Psoas muscle (tissue), 8 donors: Measurements from ENCODE around the gene FBXO9. TPM values are rescaled to one million over a fixed set of nuclear protein-coding genes. Genes with fewer than 3 reads are reported as not detected.

Source experiments
- ATAC-seq, 4 donors: fragments of 200-7000 bp; cut with Tn5 transposase; one replicate each; pipeline ENCODE4 v1.9.1; 2020; ENCODE audit warnings: moderate library complexity in 3 of 4, mild to moderate bottlenecking in 2 of 4
- DNase-seq, 2 donors: peaks; one replicate each; pipeline ENCODE4 v3.0.0-alpha.2; 2020
- H3K27ac ChIP-seq: fragments of 200-600 bp; one replicate; pipeline ENCODE4 v1.8.0; 2022
- H3K27me3 ChIP-seq, 3 donors: fragments of 200-600 bp in 1 of 3; one replicate each; pipeline versions ENCODE4 v1.6.1 to v1.8.0; 2013 to 2022; ENCODE audit warnings: low read length in 2 of 3, mild to moderate bottlenecking in 2 of 3, moderate library complexity in 1 of 3; ENCODE audit not compliant: insufficient read depth in 3 of 3
- H3K36me3 ChIP-seq, 2 donors: fragments of 200-600 bp in 1 of 2; one replicate each; pipeline versions ENCODE4 v1.6.1 to v1.8.0; 2013 to 2022; ENCODE audit warnings: low read depth in 1 of 2, mild to moderate bottlenecking in 1 of 2, moderate library complexity in 1 of 2; ENCODE audit not compliant: insufficient read depth in 1 of 2
- H3K4me1 ChIP-seq: fragments of 200-600 bp; one replicate; pipeline ENCODE4 v1.8.0; 2022
- H3K4me3 ChIP-seq: fragments of 200-600 bp; one replicate; pipeline ENCODE4 v1.8.0; 2022; ENCODE audit warnings: mild to moderate bottlenecking
- H3K9me3 ChIP-seq: fragments of 200-600 bp; one replicate; pipeline ENCODE4 v1.8.0; 2022
- WGBS, 3 donors: extraction: QIAGEN DNeasy Blood & Tissue Kit; methylation state at CpG; one replicate each; pipeline versions ENCODE4 v1.1.6 to v1.1.7; 2013; 5-methylcytosine and 5-hydroxymethylcytosine counted together
- intact Hi-C, 2 donors: fragments of 100-400 bp; cut with DNase I; formaldehyde crosslinking; loops; one replicate each; pipeline versions ENCODE4 v1.11.0 to v1.14.2; 2022
- polyA plus RNA-seq, 3 donors: library from polyadenylated mRNA; stranded (reverse); fragments of 200-250 nt; gene quantifications; one replicate each; pipeline ENCODE4 v1.2.3, GENCODE V29; 2013
- total RNA-seq, 4 donors: library from RNA; stranded (reverse); fragmentation: NEBNext Ultra II Directional in 2 of 4; extraction: Animal tissue kit (Norgen Biotek cat#: 25700) in 2 of 4; gene quantifications; one replicate each; pipeline versions ENCODE4 v1.2.1 to v1.2.4, GENCODE V29; 2021 to 2023
- TF ChIP-seq, protein P1 (sequence below): fragments of 200-600 bp; IDR thresholded peaks from one replicate; pipeline ENCODE4 v1.8.0; 2022; ENCODE audit warnings: antibody characterized with exemption
- donor health status: healthy with polysubstance abuse.
- donor health status: DM: no; HTN: no; CAD: no; lungs with moderate emphysema.
- donor health status: Bipolar disorder and iron deficiency.
- donor health status: healthy.
- donor health status: DM: yes; HTN: yes; CAD: no.
- donor health status: DM: no; HTN: no; CAD: no.
- donor health status: DM: no; HTN: no; CAD: no.
- donor health status: DM: yes; HTN: yes; CAD: no.

Gene FBXO9
- total and polyA plus RNA-seq, 7 donors: 23.2 to 74.2 (median 44.3) TPM

DNA sequence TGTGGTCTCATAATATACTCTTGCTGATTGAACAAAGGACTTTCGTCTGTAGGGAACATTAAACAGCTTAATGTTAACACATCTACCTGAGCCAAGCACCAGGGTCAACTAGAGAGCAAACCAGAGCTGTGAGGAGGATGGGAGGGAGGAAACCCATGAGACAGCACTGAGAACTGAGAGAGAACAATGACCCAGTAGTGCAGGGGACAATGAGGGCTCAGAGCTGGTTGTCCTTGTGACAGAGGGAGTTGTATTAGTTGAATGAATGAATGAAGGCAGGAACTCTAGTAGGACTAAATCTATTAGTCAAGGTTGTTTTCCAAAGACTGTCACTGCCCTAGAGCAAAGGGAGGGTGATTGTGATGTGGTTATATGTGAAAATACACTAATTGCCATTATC, 41.9 kb upstream of the FBXO9 start:
- Histone ChIP-seq H3K4me1 (no peaks in the 10 kb centered on the region), H3K27ac (no peak overlapping the region), H3K36me3 (peaks cover 4 to 67% of the 10 kb centered on the region in 2 donors), H3K27me3 (no peaks in the 10 kb centered on the region), H3K9me3 (no peaks in the 10 kb centered on the region), H3K4me3 (no peak overlapping the region)
- ATAC-seq (no peak), DNase-seq (no peak)
- intact Hi-C loops: no loop called here
- TF ChIP-seq, protein P1, sequence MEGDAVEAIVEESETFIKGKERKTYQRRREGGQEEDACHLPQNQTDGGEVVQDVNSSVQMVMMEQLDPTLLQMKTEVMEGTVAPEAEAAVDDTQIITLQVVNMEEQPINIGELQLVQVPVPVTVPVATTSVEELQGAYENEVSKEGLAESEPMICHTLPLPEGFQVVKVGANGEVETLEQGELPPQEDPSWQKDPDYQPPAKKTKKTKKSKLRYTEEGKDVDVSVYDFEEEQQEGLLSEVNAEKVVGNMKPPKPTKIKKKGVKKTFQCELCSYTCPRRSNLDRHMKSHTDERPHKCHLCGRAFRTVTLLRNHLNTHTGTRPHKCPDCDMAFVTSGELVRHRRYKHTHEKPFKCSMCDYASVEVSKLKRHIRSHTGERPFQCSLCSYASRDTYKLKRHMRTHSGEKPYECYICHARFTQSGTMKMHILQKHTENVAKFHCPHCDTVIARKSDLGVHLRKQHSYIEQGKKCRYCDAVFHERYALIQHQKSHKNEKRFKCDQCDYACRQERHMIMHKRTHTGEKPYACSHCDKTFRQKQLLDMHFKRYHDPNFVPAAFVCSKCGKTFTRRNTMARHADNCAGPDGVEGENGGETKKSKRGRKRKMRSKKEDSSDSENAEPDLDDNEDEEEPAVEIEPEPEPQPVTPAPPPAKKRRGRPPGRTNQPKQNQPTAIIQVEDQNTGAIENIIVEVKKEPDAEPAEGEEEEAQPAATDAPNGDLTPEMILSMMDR: no peak
- 91 to 100% (median 93%) methylated on average over 1 of the region's 1 CpG for WGBS, 3 donors

DNA sequence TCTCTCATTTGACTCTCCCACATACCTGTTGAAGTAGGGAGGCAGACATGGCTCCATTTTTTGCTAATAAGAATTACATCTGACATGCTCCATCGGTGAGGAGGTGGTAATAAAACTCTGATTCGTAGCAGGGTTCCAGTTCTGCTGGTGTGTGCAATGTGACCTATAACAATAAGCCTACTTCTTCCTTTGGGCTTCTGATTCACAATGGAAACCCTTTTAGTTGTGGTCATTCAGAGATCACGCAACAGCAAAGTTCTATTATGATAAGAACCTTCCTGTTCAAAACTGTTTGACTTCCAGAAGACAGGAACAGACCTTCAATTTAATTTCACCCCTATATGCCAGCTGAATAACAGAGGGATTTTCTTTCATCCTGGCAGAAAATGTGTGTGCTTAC, 38.7 kb upstream of the FBXO9 start:
- no peak overlapping the region for H3K27ac ChIP-seq
- peaks cover 11 to 77% of the 10 kb centered on the region in 2 donors for H3K36me3 ChIP-seq
- no peaks in the 10 kb centered on the region for H3K4me1 ChIP-seq
- 92 to 93% (median 93%) methylated on average over 3 of the region's 3 CpGs for WGBS, 3 donors
- no peaks in the 10 kb centered on the region for H3K9me3 ChIP-seq
- DNase-seq (no peak), ATAC-seq (no peak)
- no peaks in the 10 kb centered on the region for H3K27me3 ChIP-seq
- TF ChIP-seq, protein P1: no peak
- intact Hi-C loops: no loop called here
- no peak overlapping the region for H3K4me3 ChIP-seq

DNA sequence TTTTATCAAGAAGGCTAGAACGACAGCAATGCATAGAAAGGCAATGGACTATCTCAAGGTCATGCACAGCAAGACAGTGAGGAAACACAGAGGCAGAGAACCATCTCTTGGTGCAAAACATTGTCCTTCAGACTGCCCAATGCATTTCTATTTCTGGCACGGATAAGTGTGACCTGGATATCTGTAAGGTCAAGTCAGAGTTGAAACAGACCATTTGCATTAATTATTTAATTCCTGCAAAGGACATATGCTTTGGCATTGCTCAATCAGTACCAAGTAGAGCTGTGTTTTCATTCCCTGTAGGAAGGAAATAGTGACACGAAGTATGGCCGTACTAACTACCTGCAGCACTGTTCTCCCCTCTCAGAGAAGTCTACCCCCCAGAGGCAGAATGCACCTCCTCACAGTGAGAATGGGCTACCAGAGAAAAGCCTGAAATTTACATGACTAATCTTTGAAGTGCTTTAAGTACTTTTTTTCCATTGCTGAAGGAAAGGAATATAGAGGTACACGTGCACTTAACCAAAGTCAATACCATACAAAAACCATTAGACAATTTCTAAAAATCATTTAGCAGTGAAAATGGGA, 38.0 kb upstream of the FBXO9 start:
- ATAC-seq (no peak), DNase-seq (no peak)
- Histone ChIP-seq H3K27me3 (no peaks in the 10 kb centered on the region), H3K9me3 (no peaks in the 10 kb centered on the region), H3K4me1 (peaks cover 1% of the 10 kb centered on the region), H3K36me3 (peaks cover 11 to 80% of the 10 kb centered on the region in 2 donors), H3K4me3 (no peak overlapping the region), H3K27ac (no peak overlapping the region)
- 81 to 83% (median 81%) methylated on average over 5 of the region's 5 CpGs for WGBS, 3 donors
- intact Hi-C loops: no loop called here
- TF ChIP-seq, protein P1: no peak

DNA sequence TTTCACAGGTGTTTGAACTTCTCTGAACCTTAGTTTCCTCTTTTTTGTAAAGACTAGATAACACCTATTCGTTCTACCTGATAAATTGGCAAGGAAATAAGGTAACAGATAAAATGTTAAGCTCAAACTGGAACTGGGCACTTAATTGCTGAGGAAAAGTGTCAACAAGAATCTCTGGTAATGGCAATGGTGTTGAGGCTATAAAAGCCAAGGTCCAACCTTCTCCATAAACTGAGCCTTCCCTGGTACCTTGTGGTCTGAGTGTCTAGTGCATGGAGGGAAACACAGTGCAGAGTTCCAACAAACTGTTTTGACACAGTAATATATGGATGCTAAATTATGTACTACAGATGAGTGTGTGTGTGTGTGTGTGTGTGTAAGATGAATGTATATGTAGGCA, 36.7 kb upstream of the FBXO9 start:
- Histone ChIP-seq H3K4me1 (peaks cover 13% of the 10 kb centered on the region), H3K36me3 (peaks cover 11 to 81% of the 10 kb centered on the region in 2 donors), H3K4me3 (no peak overlapping the region), H3K9me3 (no peaks in the 10 kb centered on the region), H3K27me3 (no peaks in the 10 kb centered on the region), H3K27ac (no peak overlapping the region)
- ATAC-seq (no peak), DNase-seq (no peak)
- WGBS, 3 donors: 95 to 100% (median 97%) methylated on average over 1 of the region's 1 CpG
- TF ChIP-seq, protein P1: no peak
- intact Hi-C loops: no loop called here

DNA sequence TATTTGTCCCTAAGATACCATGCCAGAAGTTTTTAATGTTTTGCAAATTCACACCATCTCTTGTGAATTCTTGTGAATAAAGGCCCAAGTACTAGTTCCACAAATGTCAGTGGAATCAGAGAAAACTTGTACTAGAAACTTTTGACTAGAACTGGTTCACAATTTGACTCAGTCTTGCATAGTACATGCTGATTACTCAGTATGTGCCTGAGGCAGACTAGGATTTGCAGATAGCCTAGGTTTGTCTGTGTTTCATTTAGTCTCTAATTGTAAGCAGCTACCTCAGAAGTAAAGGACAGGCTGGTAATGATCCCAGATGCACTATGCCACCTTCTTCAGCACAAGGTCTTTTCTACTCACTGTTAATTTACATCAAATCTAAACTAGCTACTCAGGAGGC, 35.9 kb upstream of the FBXO9 start:
- H3K4me3 ChIP-seq: no peak overlapping the region
- no peak for DNase-seq
- H3K36me3 ChIP-seq: peaks cover 11 to 73% of the 10 kb centered on the region in 2 donors
- TF ChIP-seq, protein P1: no peak
- no peak for ATAC-seq
- no peaks in the 10 kb centered on the region for H3K9me3 ChIP-seq
- no peak overlapping the region for H3K27ac ChIP-seq
- intact Hi-C loops: no loop called here
- H3K27me3 ChIP-seq: no peaks in the 10 kb centered on the region
- peaks cover 21% of the 10 kb centered on the region for H3K4me1 ChIP-seq
